8988T (cell line): Measurements from ENCODE around the gene OPCML.

Source experiments
- DNase-seq: peaks from one replicate; pipeline ENCODE4 v3.0.0; 2011

Gene OPCML

GRCh38 chr11:133531971-133532651 is at the start of gene OPCML:
OPCML (minus strand) TSS chr11:133532501.
- no peak for DNase-seq

GRCh38 chr11:133581091-133581490 is 48.8 kb upstream of the OPCML start:
- no peak for DNase-seq

- no peak for DNase-seq
Measured at GRCh38 chr11:133579165-133580031, 47.1 kb upstream of the OPCML start.

- no peak for DNase-seq
Measured at GRCh38 chr11:133577403-133577802, 45.1 kb upstream of the OPCML start.

GRCh38 chr11:133576351-133576750 is 44.0 kb upstream of the OPCML start:
- DNase-seq = no peak

- DNase-seq = no peak
Measured at GRCh38 chr11:133573081-133573480, 40.8 kb upstream of the OPCML start.

- DNase-seq = no peak
Measured at GRCh38 chr11:133570376-133570775, 38.1 kb upstream of the OPCML start.

GRCh38 chr11:133563505-133564025 is 31.3 kb upstream of the OPCML start:
- no peak for DNase-seq

- no peak for DNase-seq
Measured at GRCh38 chr11:133560472-133560855, 28.2 kb upstream of the OPCML start.

- no peak for DNase-seq
Measured at GRCh38 chr11:133559833-133560471, 27.7 kb upstream of the OPCML start.

GRCh38 chr11:133559382-133559781 is 27.1 kb upstream of the OPCML start:
- no peak for DNase-seq

GRCh38 chr11:133555034-133555433 is 22.7 kb upstream of the OPCML start:
- DNase-seq = no peak

GRCh38 chr11:133553885-133554740 is 21.8 kb upstream of the OPCML start:
- no peak for DNase-seq

GRCh38 chr11:133552938-133553337 is 20.6 kb upstream of the OPCML start:
- DNase-seq = no peak

GRCh38 chr11:133551064-133551463 is 18.8 kb upstream of the OPCML start:
- DNase-seq = no peak

GRCh38 chr11:133549826-133550225 is 17.5 kb upstream of the OPCML start:
- no peak for DNase-seq

GRCh38 chr11:133548641-133549040 is 16.3 kb upstream of the OPCML start:
- DNase-seq = no peak

GRCh38 chr11:133547808-133548494 is 15.7 kb upstream of the OPCML start:
- no peak for DNase-seq

- DNase-seq = no peak
Measured at GRCh38 chr11:133545199-133545803, 13.0 kb upstream of the OPCML start.

GRCh38 chr11:133541720-133542095 is 9.4 kb upstream of the OPCML start:
- no peak for DNase-seq

GRCh38 chr11:133541021-133541719 is 8.9 kb upstream of the OPCML start:
- no peak for DNase-seq
